Osteoblast (primary cell): ENCODE results near the gene DIAPH3. TPM values are rescaled to one million over a fixed set of nuclear protein-coding genes. Genes with fewer than 3 reads are reported as not detected.
A peak's percentile ranks its signal among the peaks of the same experiment; 100 is the strongest.

ENCODE experiments used
- DNase-seq: peaks from one replicate; pipeline ENCODE4 v3.0.0; 2011; ENCODE audit warnings: low spot score, mixed read lengths; ENCODE audit not compliant: insufficient read length; ENCODE audit errors: missing footprints
- H2AFZ ChIP-seq: 2 replicates; pipeline ENCODE4 v1.6.0; 2011; ENCODE audit warnings: mild to moderate bottlenecking, low read length
- H3K27ac ChIP-seq: 2 replicates; pipeline ENCODE4 v1.5.1; 2011; ENCODE audit warnings: mild to moderate bottlenecking, low read depth, low read length, moderate library complexity
- H3K27me3 ChIP-seq: 2 replicates; pipeline ENCODE4 v1.6.0; 2012; ENCODE audit warnings: mild to moderate bottlenecking, control low read depth, inconsistent platforms, low read length, moderate library complexity; ENCODE audit not compliant: insufficient read depth
- H3K36me3 ChIP-seq: 2 replicates; pipeline ENCODE4 v1.5.1; 2011; ENCODE audit warnings: mild to moderate bottlenecking, low read length, control low read depth, moderate library complexity; ENCODE audit not compliant: insufficient read depth
- H3K4me1 ChIP-seq: 2 replicates; pipeline ENCODE4 v1.5.1; 2011; ENCODE audit warnings: mild to moderate bottlenecking, low read length, control low read depth, moderate library complexity; ENCODE audit not compliant: insufficient read depth
- H3K4me2 ChIP-seq: 2 replicates; pipeline ENCODE4 v1.6.0; 2011; ENCODE audit warnings: mild to moderate bottlenecking, low read length; ENCODE audit not compliant: insufficient read depth
- H3K4me3 ChIP-seq: fragments of 200-600 bp; sonication (generic); 3 replicates; pipeline ENCODE4 v1.5.1; 2012; ENCODE audit warnings: mild to moderate bottlenecking, low read length, inconsistent platforms; ENCODE audit not compliant: insufficient read depth
- H3K79me2 ChIP-seq: 2 replicates; pipeline ENCODE4 v1.6.0; 2012; ENCODE audit warnings: mild to moderate bottlenecking, low read length, control low read depth, inconsistent platforms; ENCODE audit not compliant: insufficient read depth
- H3K9me3 ChIP-seq: 2 replicates; pipeline ENCODE4 v1.5.1; 2011; ENCODE audit warnings: low read depth, low read length, control low read depth
- H4K20me1 ChIP-seq: 2 replicates; pipeline ENCODE4 v1.6.0; 2012; ENCODE audit warnings: mild to moderate bottlenecking, low read length, control low read depth; ENCODE audit not compliant: insufficient read depth
- total RNA-seq: library from RNA; depleted of rRNA; stranded (reverse); fragments of >200 nt; gene quantifications from 2 replicates; pipeline ENCODE4 v1.2.3, GENCODE V29; 2012
- TF ChIP-seq, protein P1 (sequence below): IDR thresholded peaks from 2 replicates; pipeline ENCODE4 v1.5.1; 2011; ENCODE audit warnings: mild to moderate bottlenecking, low read depth, low read length, moderate library complexity; ENCODE audit errors: extremely low read depth

The DIAPH3 gene
- total RNA-seq, 1 donor: 8.3 TPM

DNA sequence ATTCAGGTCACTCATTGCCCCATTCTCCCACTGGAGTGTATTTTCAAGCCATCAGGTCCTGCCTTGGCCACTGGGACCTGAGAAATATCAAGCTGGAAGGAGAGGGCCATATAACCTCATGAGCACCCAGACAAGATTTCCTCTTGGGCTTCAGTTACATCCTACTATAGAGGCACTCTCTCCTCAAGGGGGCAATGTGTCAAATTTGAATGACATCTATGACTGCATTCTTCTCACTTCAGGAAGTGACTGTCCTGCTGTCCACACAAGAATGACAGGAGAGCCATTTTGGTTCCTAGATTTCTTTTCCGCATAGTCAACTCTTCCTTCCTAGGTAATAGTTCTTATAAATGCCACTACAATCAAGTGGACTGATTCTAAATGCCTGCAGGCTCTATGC, 416.2 kb downstream of the DIAPH3 start:
- H3K9me3 ChIP-seq: no peaks in the 10 kb centered on the region
- no peak overlapping the region for H3K4me3 ChIP-seq
- H4K20me1 ChIP-seq: no peaks in the 10 kb centered on the region
- H3K4me1 ChIP-seq: peaks cover 55% of the 10 kb centered on the region
- DNase-seq: no peak
- H3K27ac ChIP-seq: peak overlapping the region; percentile 93
- H3K4me2 ChIP-seq: no peak overlapping the region
- H3K36me3 ChIP-seq: no peaks in the 10 kb centered on the region
- H3K79me2 ChIP-seq: no peaks in the 10 kb centered on the region
- H2AFZ ChIP-seq: no peak overlapping the region
- TF ChIP-seq, protein P1, sequence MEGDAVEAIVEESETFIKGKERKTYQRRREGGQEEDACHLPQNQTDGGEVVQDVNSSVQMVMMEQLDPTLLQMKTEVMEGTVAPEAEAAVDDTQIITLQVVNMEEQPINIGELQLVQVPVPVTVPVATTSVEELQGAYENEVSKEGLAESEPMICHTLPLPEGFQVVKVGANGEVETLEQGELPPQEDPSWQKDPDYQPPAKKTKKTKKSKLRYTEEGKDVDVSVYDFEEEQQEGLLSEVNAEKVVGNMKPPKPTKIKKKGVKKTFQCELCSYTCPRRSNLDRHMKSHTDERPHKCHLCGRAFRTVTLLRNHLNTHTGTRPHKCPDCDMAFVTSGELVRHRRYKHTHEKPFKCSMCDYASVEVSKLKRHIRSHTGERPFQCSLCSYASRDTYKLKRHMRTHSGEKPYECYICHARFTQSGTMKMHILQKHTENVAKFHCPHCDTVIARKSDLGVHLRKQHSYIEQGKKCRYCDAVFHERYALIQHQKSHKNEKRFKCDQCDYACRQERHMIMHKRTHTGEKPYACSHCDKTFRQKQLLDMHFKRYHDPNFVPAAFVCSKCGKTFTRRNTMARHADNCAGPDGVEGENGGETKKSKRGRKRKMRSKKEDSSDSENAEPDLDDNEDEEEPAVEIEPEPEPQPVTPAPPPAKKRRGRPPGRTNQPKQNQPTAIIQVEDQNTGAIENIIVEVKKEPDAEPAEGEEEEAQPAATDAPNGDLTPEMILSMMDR: no peak
- H3K27me3 ChIP-seq: no peaks in the 10 kb centered on the region

DNA sequence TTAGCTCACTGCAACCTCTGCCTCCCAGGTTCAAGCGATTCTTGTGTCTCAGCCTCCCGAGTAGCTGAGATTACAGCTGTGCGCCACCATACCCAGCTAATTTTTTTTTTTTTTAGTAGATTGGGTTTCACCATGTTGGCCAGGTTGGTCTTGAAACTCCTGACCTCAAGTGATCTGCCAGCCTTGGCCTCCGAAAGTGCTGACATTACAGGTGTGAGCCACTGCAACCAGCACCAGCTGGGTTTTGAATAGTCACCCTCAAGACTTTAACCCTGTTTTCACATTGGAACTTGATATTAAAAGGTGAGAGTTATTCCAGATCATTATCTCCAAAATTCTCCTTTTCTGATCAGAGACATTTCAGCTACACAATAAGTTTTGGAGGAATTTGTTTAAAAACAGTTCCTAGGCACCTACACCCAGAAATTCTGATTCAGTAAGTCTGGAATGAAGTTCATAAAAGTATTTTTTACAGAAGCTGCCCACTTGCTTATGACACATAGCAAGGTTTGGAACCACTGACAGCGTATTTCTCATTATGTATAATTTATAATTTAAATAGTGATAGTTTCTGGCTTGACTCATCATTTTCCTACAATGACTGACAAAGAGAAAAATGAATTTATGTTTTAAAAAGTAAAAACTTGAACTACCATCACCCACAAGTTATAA, 417.3 kb downstream of the DIAPH3 start:
- H2AFZ ChIP-seq: no peak overlapping the region
- H3K36me3 ChIP-seq: no peaks in the 10 kb centered on the region
- TF ChIP-seq, protein P1: no peak
- no peak overlapping the region for H3K4me3 ChIP-seq
- H3K27ac ChIP-seq: peak overlapping the region; percentile 93
- H3K9me3 ChIP-seq: no peaks in the 10 kb centered on the region
- no peaks in the 10 kb centered on the region for H4K20me1 ChIP-seq
- no peaks in the 10 kb centered on the region for H3K27me3 ChIP-seq
- H3K4me2 ChIP-seq: peak overlapping the region; percentile 70
- H3K4me1 ChIP-seq: peaks cover 55% of the 10 kb centered on the region
- DNase-seq: peak; percentile 48
- no peaks in the 10 kb centered on the region for H3K79me2 ChIP-seq

DNA sequence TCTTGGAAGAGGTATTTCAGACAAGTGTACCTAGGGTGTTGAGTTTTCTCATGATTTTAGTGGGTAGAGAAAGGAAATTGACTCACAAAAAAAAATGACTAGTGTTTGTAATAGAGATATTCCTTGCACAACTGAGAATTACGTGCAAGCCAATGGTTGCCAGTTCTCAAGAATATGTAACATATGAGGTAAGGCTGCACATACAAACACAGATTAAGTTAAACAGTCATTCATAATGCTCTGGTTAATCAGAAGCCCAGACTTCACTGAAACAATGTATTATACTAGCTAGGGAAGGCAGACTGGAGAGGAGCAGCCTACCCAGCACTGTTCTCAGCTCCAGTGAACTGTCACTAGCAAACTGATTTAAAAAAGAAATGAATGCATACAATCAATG, 418.3 kb downstream of the DIAPH3 start:
- no peaks in the 10 kb centered on the region for H3K9me3 ChIP-seq
- H4K20me1 ChIP-seq: no peaks in the 10 kb centered on the region
- H2AFZ ChIP-seq: no peak overlapping the region
- H3K27ac ChIP-seq: peak overlapping the region; percentile 93
- no peak overlapping the region for H3K4me3 ChIP-seq
- TF ChIP-seq, protein P1: no peak
- no peaks in the 10 kb centered on the region for H3K27me3 ChIP-seq
- H3K36me3 ChIP-seq: no peaks in the 10 kb centered on the region
- peaks cover 46% of the 10 kb centered on the region for H3K4me1 ChIP-seq
- H3K79me2 ChIP-seq: no peaks in the 10 kb centered on the region
- peak; percentile 39 for DNase-seq
- peak overlapping the region; percentile 70 for H3K4me2 ChIP-seq

DNA sequence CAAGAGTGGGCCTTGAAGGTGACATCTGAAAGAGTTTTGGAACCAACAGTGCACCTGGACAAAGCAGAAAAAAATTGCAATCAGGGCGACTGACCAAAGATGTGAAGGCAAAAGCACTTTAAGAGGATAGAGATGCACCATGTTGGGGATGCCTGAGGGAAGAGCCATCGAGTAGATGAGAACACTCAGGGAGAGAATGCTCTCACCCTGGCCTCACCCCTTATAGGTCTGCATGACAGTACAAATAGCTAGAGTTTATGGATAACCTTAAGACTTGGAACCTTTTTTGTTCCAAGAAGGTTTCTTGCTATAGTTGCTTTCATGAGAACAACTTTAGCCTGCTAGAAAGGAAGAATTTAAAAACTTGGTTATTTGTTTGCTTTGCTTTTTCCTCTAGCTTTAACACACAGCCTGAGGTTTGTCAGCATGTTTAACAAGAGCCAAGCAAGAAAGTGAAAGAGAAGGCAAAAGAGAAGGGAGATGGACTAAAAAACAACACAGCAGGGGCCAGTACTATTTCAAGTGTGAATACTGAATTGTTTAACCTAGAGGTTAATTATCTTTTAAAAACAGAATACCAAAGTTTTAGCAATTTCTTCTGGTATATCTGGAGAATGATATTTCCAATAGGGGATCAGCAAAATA, 418.9 kb downstream of the DIAPH3 start:
- peak overlapping the region; percentile 70 for H3K4me2 ChIP-seq
- no peak for DNase-seq
- no peaks in the 10 kb centered on the region for H3K36me3 ChIP-seq
- H3K4me3 ChIP-seq: no peak overlapping the region
- H2AFZ ChIP-seq: peak overlapping the region; percentile 0
- H3K9me3 ChIP-seq: no peaks in the 10 kb centered on the region
- no peaks in the 10 kb centered on the region for H4K20me1 ChIP-seq
- TF ChIP-seq, protein P1: no peak
- peaks cover 43% of the 10 kb centered on the region for H3K4me1 ChIP-seq
- H3K27me3 ChIP-seq: no peaks in the 10 kb centered on the region
- H3K27ac ChIP-seq: peak overlapping the region; percentile 93
- no peaks in the 10 kb centered on the region for H3K79me2 ChIP-seq
